Esophagus squamous epithelium (tissue), 4 donors: ENCODE measurements around the gene SPRY4.

ENCODE experiments used
- POLR2A ChIP-seq, 4 donors: fragments of 450-650 bp; IDR thresholded peaks; one replicate each; pipeline ENCODE4 v1.6.1; 2017; ENCODE audit warnings: antibody characterized with exemption in 4 of 4, mild to moderate bottlenecking in 4 of 4, moderate library complexity in 3 of 4
- TF ChIP-seq, protein P1 (sequence below), 6 experiments: fragments of 450-650 bp in 4 of 6; fragments of 200-600 bp in 2 of 6; sonication (generic) in 2 of 6; IDR thresholded peaks; one replicate each; pipeline ENCODE4 v1.5.1; 2016 to 2019; ENCODE audit warnings: antibody characterized with exemption in 6 of 6, mild to moderate bottlenecking in 4 of 6, moderate library complexity in 4 of 6

- TF ChIP-seq, protein P1, sequence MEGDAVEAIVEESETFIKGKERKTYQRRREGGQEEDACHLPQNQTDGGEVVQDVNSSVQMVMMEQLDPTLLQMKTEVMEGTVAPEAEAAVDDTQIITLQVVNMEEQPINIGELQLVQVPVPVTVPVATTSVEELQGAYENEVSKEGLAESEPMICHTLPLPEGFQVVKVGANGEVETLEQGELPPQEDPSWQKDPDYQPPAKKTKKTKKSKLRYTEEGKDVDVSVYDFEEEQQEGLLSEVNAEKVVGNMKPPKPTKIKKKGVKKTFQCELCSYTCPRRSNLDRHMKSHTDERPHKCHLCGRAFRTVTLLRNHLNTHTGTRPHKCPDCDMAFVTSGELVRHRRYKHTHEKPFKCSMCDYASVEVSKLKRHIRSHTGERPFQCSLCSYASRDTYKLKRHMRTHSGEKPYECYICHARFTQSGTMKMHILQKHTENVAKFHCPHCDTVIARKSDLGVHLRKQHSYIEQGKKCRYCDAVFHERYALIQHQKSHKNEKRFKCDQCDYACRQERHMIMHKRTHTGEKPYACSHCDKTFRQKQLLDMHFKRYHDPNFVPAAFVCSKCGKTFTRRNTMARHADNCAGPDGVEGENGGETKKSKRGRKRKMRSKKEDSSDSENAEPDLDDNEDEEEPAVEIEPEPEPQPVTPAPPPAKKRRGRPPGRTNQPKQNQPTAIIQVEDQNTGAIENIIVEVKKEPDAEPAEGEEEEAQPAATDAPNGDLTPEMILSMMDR (IDR thresholded peaks at IDR 0.05), result no peak
- no peak for TF ChIP-seq POLR2A (IDR thresholded peaks at IDR 0.05)
Observed at GRCh38 chr5:142307146-142307890, 17.5 kb downstream of the SPRY4 start.
